HUDEP-2 (cell line): Measurements from ENCODE around the gene SCYL3.
A peak's percentile ranks its signal among the peaks of the same experiment; 100 is the strongest.
"Not testable (repeated sequence)": the region's sequence is repeated elsewhere in the genome, so short reads cannot be mapped to it uniquely, and the experiment has no call there.

Experiments
- DNase-seq, 76 experiments: peaks; one replicate each; lab custom pipeline; 2025; ENCODE audit not compliant: unreplicated experiment in 76 of 76; lab: John Stamatoyannopoulos, UW

The SCYL3 gene

DNA sequence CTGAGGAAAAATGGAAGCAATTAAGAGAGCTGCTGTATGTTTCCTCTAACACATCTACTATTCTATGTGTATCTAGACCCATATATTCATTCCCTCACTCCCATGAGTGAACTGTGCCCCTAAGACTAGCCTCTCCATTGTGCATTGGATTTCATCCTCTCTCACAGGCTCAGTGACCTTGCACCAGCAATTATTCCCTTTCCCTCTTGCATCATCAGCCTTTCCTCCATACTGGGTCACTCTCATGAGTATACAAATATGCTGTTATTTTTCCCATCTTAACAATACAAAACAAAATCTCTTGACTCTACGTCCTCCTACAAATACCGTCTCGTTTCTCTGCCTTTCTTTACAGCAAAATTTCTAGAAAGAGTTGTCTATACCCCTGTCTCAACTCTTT is 69.5 kb downstream of the SCYL3 start:
- no peak for DNase-seq

GRCh38 chr1:169821500-169821899 is 72.2 kb downstream of the SCYL3 start:
- no peak for DNase-seq

GRCh38 chr1:169816617-169817016 is 77.1 kb downstream of the SCYL3 start:
- DNase-seq: no peak

DNA sequence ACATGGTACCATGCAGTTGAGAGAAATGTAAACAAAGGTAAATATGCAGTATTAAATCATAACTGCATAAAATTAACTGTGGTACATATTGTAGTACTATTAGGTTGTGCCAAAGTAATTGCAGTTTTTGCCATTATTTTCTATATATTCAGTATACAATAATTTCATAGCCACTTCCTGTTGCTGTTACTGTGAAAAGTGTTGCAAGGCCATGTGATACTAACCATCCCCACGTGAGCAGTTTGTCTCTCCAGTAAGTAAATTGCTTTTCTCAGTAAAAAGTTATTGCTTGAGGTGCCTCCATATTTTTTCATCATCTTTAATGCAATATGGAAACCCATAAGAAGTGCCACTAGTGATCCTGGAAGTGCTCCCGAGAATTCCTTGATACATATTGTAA is 79.4 kb downstream of the SCYL3 start:
- DNase-seq: no peak

DNA sequence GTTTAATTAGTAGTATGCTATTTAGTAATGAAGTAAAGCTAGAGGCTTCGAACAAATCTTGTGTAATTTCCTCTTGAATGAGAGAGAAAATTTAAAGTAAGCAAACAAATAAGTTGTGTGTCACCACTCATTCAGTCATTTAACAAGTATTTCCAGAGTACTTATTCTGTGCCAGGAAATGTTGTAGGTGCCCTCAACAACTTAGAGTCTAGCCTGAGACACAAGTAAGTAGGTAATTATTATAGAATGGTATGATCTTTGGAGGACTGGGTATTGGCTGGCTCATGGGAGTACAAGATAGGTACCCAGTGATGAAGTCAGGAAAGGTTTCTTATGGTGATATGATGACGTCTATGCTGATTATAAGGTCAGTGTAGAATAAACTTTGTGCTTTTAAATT is 81.6 kb downstream of the SCYL3 start:
- no peak for DNase-seq

GRCh38 chr1:169811418-169812035 is 82.2 kb downstream of the SCYL3 start:
- DNase-seq: not testable (repeated sequence)

DNA sequence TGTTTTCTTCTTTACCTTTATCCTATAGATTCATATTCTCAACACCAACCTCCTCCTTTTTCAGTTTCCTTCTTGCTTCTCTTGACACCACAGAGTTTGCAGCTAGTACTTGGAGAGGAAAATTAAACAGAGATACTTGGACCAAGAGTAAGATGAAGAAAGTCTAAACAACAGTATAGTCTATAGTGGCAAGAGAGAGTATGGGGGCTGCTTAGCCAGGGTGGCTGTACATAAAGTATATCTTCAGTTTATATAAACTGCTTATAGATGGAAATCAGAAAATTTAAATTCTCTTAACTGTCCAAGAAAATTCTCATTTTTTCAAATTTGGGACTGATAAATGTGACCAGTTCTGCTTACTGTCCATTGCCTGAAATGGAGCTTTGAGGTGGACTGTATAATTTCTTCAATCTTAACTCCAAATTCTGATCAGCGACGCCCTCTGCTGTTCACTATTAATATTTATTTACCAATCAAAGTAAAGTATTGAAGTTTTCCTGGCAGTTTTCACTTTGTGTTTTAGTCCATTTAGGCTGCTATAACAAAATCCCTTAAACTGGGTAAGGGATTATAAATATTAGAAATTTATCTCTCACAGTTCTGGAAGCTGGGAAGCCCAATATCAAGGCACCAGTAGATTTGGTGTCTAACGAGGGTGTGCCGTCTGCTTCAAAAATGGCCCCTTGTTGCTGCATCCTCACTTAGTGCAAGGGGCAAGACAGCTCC is 84.2 kb downstream of the SCYL3 start:
- DNase-seq: peak in 15 of 76 experiments; percentile 2 to 30 (median 10)

DNA sequence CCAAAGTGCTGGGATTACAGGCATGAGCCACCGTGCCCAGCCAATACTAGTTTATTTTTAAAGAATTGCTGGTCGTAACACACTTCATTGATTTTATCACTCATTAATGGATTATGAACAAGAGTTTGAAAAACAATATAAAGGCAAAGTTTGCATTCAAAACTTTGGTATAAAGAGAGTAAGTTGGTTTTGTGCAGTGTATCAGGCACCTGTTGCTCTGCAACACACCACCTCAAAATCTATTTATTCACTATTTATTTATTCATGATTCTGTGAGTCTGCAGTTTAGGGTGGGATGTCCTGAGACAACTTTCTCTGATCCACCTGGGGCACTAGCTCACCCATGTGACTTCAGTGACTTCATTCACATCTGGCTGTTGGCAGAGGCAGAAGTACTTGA is 88.8 kb downstream of the SCYL3 start:
- DNase-seq: no peak

DNA sequence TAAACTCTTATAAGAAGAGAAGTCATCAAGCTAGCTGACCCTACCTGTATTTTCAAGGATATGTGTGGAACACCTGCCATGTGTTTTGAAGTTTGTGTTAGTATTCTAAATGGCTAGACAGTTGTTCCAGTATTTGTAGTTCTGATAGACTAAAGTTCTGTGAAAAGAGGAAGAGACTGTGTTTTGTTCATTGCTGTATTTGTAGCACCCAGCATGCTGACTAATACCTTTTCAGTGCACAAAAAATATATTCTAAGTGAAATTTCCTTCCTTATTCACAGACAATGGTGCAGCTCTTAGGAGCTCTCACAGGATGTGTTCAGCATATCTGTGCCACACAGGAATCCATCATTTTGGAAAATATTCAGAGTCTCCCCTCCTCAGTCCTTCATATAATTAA is 90.8 kb downstream of the SCYL3 start:
- DNase-seq: no peak
